COLO829 (cell line): ENCODE data around the gene SF3A1.
"Not testable (repeated sequence)": the region's sequence is repeated elsewhere in the genome, so short reads cannot be mapped to it uniquely, and the experiment has no call there.

Experiments used
- DNase-seq: peaks from one replicate; pipeline ENCODE4 v3.0.0; 2012; ENCODE audit warnings: low spot score

SF3A1 gene

DNA sequence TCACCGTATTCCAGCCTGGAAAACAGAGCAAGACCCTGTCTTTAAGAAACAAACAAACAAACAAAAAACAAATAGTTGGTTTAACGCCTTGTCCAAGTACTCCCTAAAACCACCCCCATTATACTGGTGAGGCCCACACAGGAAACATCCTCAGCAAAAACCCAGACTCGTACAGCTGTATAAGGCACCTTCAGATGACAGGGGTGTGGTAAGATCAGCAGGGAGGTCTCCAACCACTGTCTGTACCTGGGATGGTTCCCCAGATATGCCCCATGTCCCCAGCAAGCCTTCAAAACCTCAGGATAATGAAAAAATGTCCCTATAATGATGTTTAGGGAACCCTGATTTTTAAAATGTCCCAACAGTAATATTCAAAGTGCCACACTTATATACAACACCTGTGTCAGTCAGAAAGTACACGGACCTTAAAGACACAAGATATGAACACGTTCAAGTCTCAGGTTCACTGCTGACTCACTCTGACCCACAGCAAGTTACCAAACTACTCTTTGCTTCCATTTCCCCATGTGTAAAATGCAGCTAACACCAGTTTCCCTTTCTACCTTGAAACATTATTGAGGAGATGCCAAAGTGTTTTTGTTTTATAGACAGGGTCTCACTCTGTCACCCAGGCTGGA is 9.3 kb downstream of the SF3A1 start:
- DNase-seq = no peak

DNA sequence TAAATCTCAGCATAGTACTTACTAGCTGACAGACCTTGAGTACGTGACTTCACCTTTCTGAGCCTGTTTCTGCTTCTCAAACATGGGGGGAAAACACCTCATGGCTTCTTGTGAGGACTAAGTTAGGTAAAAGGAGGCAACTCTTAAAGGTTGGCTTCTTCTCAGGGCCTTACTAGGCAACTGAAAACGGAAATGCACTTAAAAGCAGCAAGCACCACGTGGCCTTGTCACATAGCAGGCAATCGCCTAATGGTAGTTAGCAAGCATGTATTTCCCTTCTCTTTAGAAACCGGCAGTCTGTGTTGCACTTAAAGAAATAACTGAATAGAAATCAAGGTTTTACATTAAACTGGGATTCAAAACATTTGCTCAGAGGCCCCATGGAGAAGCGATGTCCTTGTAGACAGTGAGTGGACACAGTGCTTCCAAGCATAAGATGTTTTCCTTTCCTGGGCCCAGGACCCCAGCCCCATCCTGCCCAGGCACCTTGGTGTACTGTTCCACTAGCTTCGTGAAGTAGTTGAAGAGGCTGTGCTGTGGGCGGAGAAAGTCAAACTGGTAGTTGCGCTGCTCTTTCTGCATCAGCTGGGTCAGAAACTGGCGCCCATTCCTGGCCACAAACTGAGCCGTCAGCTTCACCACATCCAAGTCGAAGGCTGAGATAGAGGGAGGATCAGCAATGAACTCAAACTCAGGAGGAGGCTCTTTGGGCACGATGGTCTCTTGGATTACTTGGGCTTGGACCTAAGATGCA is 12.1 kb downstream of the SF3A1 start:
- no peak for DNase-seq

DNA sequence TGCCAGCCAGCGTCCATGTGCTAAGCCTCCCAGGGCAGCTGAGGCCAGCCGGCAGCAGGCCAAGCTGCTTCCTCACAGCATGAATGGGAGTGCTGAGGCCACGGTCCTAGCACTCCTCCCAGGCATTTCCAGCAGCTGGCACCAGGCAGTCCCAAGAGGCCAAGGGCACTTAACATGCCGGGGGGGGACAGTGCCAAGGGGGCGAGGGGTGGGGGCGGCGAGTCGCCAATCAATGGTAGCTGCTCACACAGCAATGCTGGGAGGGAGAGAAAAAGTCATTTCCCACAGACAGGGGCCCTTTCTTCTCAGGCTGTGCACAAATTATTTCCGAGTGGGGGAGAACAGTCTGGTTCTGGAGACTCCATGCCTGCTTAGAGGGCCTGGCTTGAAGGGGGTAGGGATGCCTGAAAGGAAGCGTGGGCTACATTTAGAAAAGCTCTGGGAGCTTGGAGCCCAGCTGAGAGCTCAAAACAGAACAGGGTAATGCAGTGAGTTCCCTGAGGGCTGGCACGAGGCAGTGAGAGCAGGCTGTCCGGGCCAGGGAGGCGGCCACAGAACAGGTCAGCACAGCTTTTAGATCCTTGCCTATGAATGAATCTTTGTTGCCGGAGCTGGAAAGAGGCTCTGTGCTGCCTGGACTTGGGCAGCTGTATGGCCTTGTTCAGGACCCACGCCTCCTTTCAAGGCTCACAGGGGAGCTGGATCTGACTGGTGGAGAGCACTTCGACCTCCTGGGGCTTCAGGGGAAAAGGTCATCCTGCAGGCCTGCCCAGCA is 15.6 kb downstream of the SF3A1 start:
- DNase-seq = peak; percentile 97

DNA sequence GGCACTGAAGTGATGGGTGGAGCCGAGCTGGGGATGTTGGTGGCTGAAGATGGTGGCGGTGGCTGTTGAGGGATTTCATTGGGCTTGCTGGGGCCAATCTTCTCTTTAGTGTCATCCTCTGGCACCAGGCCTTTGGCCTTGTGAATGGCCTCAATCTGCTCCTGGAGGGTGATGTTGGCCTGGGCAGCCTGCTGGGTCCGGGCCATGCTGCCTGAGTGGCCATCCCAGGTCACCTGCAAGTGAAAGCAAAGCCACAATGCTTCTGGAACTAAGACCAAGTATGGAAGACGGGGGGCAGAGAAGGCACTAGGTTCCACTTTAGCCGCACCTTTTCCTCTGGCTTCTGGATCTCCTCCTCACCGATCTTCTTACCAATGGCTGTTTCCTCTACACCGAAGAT is 17.9 kb downstream of the SF3A1 start:
- DNase-seq = no peak

DNA sequence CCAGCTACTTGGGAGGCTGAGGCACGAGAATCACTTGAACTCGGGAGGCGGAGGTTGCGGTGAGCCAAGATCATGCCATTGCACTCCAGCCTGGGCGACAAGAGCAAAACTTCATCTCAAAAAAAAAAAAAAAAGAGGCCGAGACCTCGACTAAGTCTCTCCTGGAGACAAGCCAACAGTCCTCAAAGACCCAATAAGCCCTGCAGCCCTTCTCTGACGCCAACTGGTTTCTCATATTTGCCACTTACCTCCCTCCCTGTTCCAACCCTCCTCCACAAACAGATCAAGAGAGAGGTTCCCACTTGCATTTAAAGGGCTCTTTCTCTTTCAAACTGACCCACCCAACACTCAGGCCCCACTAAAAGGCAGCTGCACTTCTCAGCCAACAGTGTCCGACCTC is 18.4 kb downstream of the SF3A1 start:
- DNase-seq = not testable (repeated sequence)

DNA sequence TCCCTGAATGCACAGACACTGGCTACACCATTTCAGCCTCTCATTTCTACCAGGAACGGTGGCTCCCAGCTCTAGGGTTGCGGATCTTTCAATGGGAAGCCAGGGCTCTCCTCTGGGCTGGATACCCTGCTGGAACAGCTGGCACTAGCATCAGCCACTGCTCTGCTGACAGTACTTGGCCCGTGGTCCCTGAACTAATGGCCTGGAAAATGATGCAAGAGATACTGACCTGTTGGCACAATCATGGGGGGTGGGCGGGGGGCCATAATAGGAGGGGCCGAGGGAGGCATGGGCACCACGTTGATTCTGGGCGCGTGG is 19.3 kb downstream of the SF3A1 start:
- DNase-seq = no peak

DNA sequence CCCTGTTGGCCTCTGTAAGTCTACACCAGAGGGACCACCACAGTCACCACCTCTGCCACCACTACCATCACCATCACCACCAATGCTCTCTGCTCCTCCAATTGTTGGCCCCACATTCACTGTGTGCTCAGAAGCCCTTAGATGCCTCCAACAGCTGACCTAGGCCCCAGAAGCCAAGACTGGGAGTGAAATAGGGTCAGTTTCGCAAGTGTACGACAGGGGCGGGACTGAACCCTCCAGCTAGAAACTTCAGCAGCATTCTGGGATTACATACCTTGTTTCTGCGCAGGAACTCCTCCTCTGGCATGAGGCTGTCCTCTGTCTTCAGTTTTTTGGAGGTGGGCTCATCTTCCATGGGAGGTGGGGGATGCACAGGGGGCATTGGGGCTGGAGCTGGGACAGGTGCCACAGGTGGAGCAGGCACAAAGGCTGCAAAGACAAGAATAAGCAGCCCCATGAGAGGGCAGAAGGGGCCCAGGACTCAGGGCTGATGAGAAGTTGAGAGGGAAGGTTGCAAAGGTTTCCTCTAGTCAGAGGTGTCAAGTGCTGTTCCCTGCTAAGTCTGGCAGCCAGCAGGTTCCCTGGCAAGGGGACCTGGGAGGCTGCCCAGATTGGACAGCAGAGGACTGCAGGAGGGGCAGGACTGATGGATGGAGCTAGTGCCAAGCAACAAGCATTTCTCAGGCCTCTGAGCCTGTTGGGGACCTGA is 19.8 kb downstream of the SF3A1 start:
- DNase-seq = no peak

DNA sequence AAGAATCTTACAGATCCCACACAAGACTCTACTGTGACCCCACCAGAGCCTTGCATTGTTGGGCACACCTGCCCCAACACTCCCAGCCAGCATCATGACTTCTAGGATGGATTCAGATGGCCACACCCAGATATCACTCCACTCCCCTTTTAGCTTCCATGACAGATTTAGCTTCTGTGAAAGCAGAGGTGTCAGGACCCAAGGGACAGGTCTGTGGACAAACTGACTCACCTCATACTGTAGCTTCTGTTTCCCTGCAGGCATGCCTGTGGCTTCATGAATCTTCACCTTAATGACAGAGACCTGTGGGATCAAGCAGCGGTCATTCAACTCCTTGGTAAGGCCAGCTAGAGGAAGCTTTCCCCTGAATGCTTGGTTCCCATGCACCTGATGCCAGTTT is 21.5 kb downstream of the SF3A1 start:
- DNase-seq = no peak

DNA sequence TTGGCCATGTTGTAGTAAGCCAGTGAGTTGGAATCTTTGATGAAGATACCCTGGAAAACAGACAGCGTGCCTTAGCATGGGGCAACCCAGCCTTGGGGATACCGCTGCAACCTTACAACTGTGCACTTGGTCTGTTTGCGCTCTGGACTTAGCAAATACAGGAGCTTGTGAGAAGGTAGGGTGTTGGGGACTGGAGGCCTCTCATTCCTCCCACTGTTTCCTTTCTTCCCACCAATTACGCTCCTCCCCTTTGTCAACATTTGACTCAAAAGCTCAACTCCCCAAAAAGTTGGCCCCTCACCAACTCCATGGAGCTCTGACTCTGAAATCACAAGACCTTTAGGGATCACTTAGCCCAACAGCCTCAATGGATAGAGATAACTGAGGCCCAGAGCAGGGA is 22.0 kb downstream of the SF3A1 start:
- DNase-seq = no peak

DNA sequence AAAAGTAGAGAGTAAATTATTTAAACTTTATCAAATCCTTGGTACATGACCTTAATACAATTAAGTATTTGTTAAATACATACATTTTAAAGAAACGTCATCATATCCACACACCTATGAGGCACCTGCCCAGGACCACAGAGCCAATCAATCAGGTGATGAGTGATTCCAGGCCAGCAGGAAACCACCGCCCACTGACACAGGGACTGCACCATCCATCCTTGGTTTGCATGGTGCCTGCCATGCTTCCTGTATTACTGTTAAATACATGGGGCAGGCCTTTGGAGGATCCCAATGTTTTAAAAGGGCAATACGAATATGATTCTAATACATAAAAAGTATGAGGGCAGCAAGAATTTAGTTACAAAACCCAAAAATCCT is 23.0 kb downstream of the SF3A1 start:
- no peak for DNase-seq

DNA sequence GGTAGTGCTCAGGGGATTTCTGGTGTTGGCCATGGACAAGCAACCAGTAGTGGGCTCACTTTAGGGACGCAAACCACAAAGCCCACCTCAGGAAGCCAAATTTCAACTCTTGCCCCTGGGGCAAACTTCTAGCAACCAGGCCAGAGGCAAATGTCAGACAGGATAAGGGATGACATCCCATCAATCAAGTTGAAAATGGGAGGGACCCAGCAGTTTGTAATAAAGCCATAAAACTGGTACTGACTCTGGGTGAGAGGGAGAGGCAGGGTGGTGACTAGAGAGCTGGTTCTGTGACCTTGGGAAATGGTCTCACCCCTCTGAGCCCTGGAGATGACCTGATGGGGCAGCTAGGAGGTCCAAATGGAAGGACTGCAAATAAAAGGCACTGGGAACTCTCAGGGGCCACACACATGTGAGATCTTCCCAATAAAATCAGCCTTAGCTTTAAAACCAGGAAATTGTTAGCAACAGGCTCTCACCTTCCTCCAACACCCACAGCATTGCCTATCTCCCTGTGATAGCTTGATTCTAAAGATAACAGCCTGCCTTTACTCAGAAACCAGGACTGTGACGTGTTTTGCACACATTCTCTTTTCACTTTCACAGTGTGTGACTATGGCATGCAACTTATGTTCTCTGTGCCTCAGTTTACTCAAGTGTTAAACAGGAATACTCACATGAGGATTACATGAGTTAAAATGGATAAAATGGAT is 23.5 kb downstream of the SF3A1 start:
- DNase-seq = peak; percentile 90

DNA sequence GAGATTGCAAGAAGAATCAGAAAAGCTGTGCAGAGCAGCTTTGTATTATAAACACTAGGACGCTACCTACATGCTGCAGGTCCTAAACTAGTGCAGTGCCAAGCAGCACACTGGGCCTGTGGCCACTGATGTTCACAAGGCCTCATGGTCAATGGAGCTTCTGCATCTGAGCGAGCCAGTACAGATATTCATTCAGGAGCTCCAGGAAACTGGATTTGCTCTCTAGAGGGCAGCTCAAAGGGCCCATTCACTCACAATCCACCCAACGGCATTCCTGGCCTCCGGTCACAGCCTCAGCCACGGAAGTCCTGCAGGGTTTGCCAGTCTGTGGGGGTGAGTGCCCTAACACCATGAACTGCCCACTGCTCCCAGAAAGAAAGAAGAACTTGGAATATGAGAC is 24.1 kb downstream of the SF3A1 start:
- peak; percentile 98 for DNase-seq

DNA sequence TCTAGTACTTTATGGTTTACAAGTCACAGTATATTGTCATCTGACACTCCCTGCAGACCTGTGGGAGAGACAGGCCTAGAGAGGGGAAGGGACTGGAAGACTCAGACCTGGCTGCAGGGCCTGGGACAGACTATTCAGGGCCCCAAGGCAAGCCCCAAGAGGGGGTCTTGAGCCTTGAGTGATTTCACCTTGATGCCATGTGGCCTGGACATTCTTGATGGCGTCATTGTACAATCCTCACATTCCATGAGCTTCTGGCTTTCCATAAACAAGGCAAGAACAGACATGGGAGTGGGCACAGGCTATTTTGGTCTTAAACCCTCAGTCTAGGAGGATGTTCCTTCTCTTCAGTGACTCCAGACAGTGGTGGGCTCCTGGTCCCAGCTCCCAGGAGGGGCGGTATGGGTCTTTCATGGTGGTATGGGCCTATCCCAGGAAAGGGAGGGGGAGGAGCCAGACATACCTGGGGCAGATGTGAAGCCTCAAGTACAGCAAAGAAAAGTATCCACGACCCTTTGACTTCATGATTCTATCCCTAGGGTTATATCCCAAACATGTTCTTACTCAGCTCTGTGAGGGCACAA is 28.1 kb downstream of the SF3A1 start:
- no peak for DNase-seq

DNA sequence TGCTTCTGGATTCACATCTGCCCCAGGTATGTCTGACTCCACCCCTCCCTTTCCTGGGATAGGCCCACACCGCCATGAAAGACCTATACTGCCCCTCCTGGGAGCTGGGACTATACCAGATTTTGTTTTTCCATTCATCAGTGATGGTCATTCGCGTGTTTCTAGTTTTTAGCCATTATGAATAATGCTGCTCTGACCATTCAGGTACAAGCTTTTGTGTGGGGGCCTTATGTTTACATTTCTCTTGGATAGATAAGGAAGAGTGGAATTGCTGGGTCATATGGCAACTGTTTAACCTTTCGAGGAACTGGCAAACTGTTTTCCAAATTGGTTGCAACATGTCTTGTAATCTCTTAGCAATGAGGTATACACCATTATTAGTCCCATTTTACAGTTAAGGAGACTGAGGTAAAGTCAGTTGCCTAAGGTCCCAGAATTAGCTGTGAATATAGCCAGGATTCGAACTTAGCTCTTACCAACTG is 28.8 kb downstream of the SF3A1 start:
- DNase-seq = no peak

DNA sequence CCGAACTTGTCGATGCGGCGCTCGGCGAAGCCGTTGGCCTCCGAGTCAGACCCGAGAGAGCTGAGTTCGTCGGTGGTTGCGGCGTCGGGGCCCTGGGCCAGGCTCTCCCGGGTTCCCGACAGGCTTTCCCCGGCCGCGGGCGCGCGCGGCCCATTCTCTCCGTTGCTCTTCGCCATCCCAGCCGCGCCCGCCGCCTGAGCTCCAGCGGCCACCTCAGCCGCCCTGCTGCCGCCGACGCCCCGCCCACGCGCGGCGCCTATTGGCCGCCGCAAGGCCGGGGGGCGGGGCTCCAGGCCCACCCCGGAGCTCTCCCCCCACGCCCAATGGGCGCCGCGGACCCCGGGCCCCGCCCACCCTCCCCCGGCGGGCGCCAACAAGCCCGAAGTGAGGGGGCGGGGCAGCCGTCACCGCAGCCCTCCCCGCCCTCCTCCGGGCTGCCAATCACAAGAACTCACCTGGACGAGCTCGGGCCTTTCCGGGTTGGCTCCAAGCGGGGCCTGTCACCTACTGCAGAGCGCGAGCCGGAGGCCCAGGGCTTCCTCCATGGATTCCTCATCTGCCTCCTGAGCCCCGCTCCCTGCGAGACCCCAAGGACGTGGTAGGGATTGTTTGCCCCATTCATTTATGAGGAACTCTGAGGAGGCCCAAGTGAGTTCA is 29.9 kb downstream of the SF3A1 start, which contains the start of gene TBC1D10A:
Gene TBC1D10A, minus strand, starts transcription at position 236 of the 657 bp plus-strand sequence. Its CDS starts 60 bp downstream, at position 176.
- peak; percentile 97 for DNase-seq

DNA sequence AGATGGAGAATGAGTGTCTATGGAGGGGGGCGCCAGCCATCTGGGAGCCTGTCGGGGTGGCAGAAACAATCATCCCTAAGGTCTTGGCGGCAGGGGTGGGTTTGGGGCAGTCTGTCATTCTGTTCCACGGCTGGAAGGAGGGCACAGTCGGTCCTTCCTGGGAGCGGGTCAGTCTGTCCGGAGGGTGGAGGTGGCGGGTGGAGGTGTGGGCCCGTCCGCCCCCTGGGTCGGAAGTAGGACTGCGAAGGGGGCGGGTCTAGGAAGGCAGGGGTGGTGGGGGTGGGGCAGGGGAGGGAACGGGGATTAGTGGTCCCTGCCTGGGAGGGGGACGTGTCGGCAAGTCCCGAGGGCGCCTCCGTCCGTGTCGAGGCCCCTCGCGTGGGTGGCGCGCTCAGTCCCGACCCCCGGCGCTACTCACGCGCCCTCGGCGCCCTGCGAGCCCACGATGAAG is 30.4 kb downstream of the SF3A1 start:
- no peak for DNase-seq

DNA sequence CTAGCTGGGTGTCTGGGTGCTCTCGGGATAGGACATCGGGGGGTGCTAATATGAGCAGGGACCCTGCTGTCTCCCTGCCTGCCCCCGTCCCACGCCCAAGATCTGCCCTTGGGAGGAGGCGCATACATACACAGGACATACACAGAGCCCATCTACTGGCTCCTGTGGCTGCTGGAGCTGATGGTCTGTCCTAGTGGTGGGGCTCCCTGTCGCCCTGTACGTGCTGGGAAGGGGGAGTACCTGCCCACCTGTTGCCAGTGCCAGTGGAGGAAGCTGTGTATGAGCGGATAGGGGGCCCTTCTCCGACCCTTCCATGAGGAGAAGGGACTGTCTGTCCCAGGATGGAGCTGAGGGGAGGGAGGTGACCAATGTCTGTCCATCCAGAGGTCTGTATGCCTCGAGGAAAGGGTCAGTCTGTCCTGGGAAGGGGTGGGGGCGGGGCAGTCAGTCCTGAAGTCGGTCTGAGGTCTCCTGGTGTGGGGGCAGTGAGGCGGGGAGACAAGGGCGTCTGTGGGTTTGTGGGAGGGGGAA is 30.9 kb downstream of the SF3A1 start:
- no peak for DNase-seq

DNA sequence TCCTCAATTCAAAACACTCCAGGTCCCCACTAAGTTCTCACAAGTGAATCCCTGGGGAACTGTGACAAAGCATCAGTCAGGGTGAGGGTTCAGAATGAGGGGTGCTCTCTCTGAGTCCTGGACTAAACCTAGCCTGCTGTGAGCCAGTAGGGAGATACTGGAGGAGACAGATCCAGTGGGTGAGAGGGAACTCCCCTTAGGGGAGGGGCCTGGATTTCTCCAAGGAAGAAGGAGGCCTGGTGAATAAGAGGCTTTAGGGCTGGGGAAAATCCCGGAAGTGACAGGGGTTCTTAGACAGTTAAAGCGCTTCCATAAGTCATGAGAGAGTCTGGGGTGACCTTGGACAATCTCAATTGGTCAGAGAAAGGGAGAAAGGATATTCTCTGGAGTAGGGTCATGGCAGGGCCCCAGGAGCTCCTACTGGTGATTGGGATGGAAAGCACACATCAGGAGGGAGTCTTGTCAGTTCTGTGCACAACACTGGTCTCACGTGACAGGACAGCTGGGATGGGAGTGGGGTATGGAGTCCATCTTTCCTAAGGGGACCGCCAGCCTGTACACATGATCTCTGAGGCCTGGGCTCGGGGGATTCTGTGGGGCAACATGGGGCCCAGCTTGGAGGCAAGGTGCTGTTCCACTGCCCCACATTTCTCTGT is 31.5 kb downstream of the SF3A1 start:
- peak; percentile 89 for DNase-seq

DNA sequence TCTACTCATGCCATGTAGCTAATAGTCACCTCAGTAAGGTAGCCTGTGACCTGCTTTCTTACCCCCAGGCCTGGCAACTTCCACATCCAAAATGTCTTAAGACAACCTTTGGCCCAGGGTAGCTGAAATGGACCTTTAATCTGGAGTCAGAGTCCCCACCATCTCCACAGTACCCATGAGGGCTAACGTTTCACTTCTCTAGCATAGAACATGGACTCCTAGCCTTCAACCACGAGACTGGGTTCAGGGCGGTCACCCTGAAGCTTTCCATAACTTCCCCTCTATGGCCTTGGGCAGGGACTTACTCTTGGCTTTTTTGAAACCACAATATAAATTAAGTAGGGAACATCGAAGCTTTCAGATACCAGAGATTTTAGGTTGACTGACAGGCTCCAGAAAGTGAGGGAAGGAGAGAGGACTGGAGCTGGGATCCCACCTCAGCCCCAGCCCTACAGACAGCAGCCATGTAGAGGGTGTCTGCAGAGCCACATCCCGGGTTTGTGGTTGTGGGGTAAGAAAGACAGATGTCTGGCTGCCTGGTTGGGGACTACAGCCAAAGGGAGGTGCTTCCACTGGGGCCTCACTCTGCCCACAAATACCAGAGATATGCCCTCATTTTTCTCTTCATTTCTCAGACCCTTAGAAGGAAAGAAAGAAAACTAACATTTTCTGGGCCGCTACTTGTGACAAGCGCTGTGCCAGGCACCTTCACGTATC is 32.5 kb downstream of the SF3A1 start:
- DNase-seq = no peak
